ENCODE results near the gene CACNB2. TPM values are rescaled to one million over a fixed set of nuclear protein-coding genes. Genes with fewer than 3 reads are reported as not detected.

Gene CACNB2
- total RNA-seq, 1 experiment from 2014 or later, result not detected

- H3K4me1 ChIP-seq (ENCODE audit: control insufficient read depth, insufficient read depth, low read length), result no peaks in the 10 kb centered on the region
- H3K27me3 ChIP-seq (ENCODE audit: control insufficient read depth, insufficient read depth, low read length), result no peaks in the 10 kb centered on the region
- BruUV-seq (replicated peaks), result no TSS peak
- H3K36me3 ChIP-seq (ENCODE audit: control insufficient read depth, insufficient read depth, low read length), result no peaks in the 10 kb centered on the region
- intact Hi-C loops (cut with micrococcal nuclease; ENCODE audit: unreplicated experiment), result loop anchor here (10.0 kb wide), 1 partner anchor 188 kb away; no protein-coding TSS in a partner anchor
- ATAC-seq, result no peak
- no peaks in the 10 kb centered on the region for H3K9me3 ChIP-seq (ENCODE audit: control insufficient read depth, insufficient read depth, low read depth, low read length)
- H3K4me3 ChIP-seq (ENCODE audit: low read depth in 2 of 2, low read length in 2 of 2), result no peak overlapping the region
- CTCF ChIA-PET, result interaction anchor here (0.6 kb wide), 1 partner anchor 132 kb away, joined by 5 read pairs; no protein-coding TSS in a partner anchor
- POLR2A ChIA-PET, result no interaction called here
- TF ChIP-seq CTCF (IDR thresholded peaks at IDR 0.05), result no peak
- TF ChIP-seq SIN3A (IDR thresholded peaks at IDR 0.05; ENCODE audit: borderline replicate concordance, insufficient read depth, low read depth, low read length), result no peak
- TF ChIP-seq TCF7L2 (IDR thresholded peaks at IDR 0.05; ENCODE audit: low read depth, low read length), result no peak
- no peak for TF ChIP-seq POLR2AphosphoS5 (IDR thresholded peaks at IDR 0.05; ENCODE audit: low read depth, low read length)
- TF ChIP-seq REST (IDR thresholded peaks at IDR 0.05; ENCODE audit: insufficient read depth in 1 of 2, low read depth in 2 of 2, low read length in 1 of 2), result no peak
- no peak for DNase-seq (ENCODE audit: low read depth, low spot score)
- in situ Hi-C loops (cut with HindIII; ENCODE audit: low pct_unique_long_range_greater_than_20kb, low sequenced_read_pairs), result no loop called here
- no peak overlapping the region for H3K27ac ChIP-seq (ENCODE audit: low read length)
Measured at GRCh38 chr10:18102404-18102803, 37.8 kb upstream of the CACNB2 start.

- no TSS peak for BruUV-seq (replicated peaks)
- ChIA-PET POLR2A (no interaction called here), CTCF (no interaction called here)
- H3K4me3 ChIP-seq (ENCODE audit: low read depth in 2 of 2, low read length in 2 of 2), result no peak overlapping the region
- TF ChIP-seq POLR2AphosphoS5 (IDR thresholded peaks at IDR 0.05; ENCODE audit: low read depth, low read length) (no peak), CTCF (IDR thresholded peaks at IDR 0.05) (peak; percentile 75)
- H3K9me3 ChIP-seq (ENCODE audit: control insufficient read depth, insufficient read depth, low read depth, low read length), result no peaks in the 10 kb centered on the region
- no peaks in the 10 kb centered on the region for H3K4me1 ChIP-seq (ENCODE audit: control insufficient read depth, insufficient read depth, low read length)
- in situ Hi-C loops (cut with HindIII; ENCODE audit: low pct_unique_long_range_greater_than_20kb, low sequenced_read_pairs) (no loop called here), intact Hi-C loops (cut with micrococcal nuclease; ENCODE audit: unreplicated experiment) (loop anchor here (10.0 kb wide), 1 partner anchor 190 kb away; no protein-coding TSS in a partner anchor)
- H3K27ac ChIP-seq (ENCODE audit: low read length), result no peak overlapping the region
- DNase-seq (ENCODE audit: low read depth, low spot score) (peak; percentile 5), ATAC-seq (no peak)
- no peaks in the 10 kb centered on the region for H3K36me3 ChIP-seq (ENCODE audit: control insufficient read depth, insufficient read depth, low read length)
- H3K27me3 ChIP-seq (ENCODE audit: control insufficient read depth, insufficient read depth, low read length), result no peaks in the 10 kb centered on the region
Measured at GRCh38 chr10:18104223-18104872, 35.9 kb upstream of the CACNB2 start.

Measured in Panc1 (cell line).